Cardiac muscle cell (in vitro differentiated cells and primary cell): ENCODE measurements around the gene KRTAP10-8. TPM values are rescaled to one million over a fixed set of nuclear protein-coding genes. Genes with fewer than 3 reads are reported as not detected.

ENCODE experiments used
- DNase-seq, 2 donors: peaks; one replicate each; pipeline versions ENCODE4 v3.0.0 to v3.0.0-alpha.2; 2010 to 2017; ENCODE audit warnings: low read depth in 1 of 2, low spot score in 1 of 2
- H3K27ac ChIP-seq: fragments of 200-600 bp; sonication (generic); 2 replicates; pipeline ENCODE4 v1.5.1; 2016
- H3K27me3 ChIP-seq: fragments of 200-600 bp; sonication (generic); 2 replicates; pipeline ENCODE4 v1.6.0; 2016; ENCODE audit warnings: control low read depth
- H3K36me3 ChIP-seq: fragments of 200-600 bp; sonication (generic); 2 replicates; pipeline ENCODE4 v1.5.1; 2016; ENCODE audit warnings: control low read depth
- H3K4me1 ChIP-seq: fragments of 200-600 bp; sonication (generic); 2 replicates; pipeline ENCODE4 v1.8.1; 2017; ENCODE audit warnings: low read depth, mild to moderate bottlenecking, mixed run types
- H3K4me3 ChIP-seq: fragments of 200-600 bp; sonication (generic); 2 replicates; pipeline ENCODE4 v1.5.1; 2016; ENCODE audit warnings: mild to moderate bottlenecking
- H3K9me3 ChIP-seq: fragments of 200-600 bp; sonication (generic); 2 replicates; pipeline ENCODE4 v1.5.1; 2017; ENCODE audit warnings: low read depth, mild to moderate bottlenecking, control low read depth
- polyA plus RNA-seq: library from polyadenylated mRNA; unstranded; fragments of >200 nt; fragmentation: Nextera tagmentation; extraction: Ambion mirVana; gene quantifications from 2 replicates; pipeline ENCODE4 v1.2.1, GENCODE V29; 2016
- total RNA-seq: library from RNA; depleted of rRNA; stranded (reverse); fragments of >200 nt; gene quantifications from 2 replicates; pipeline ENCODE4 v1.2.3, GENCODE V29; 2016
- TF ChIP-seq, protein P1 (sequence below): IDR thresholded peaks from 2 replicates; pipeline ENCODE4 v1.5.1; 2012; ENCODE audit warnings: low read depth, mild to moderate bottlenecking, low read length

The KRTAP10-8 gene, protein sequence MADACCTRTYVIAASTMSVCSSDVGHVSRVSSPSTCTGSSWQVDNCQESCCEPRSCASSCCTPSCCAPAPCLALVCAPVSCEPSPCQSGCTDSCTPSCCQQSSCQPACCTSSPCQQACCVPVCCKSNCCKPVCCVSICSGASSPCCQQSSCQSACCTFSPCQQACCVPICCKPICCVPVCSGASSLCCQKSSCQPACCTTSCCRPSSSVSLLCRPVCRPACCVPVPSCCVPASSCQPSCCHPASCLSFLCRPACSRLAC
- total RNA-seq (not detected in 2 replicates), polyA plus RNA-seq (not detected in 2 replicates)

DNA sequence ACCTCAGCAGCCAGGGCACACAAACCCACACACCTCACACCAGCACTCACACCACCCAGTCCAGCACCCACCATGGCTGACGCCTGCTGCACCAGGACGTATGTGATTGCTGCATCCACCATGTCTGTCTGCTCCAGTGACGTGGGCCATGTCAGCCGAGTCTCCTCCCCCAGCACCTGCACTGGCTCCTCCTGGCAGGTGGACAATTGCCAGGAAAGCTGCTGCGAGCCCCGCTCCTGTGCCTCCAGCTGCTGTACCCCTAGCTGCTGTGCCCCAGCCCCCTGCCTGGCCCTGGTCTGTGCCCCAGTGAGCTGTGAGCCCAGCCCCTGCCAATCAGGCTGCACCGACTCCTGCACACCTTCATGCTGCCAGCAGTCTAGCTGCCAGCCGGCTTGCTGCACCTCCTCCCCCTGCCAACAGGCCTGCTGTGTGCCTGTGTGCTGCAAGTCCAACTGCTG, at the start of gene KRTAP10-8:
Gene KRTAP10-8 (plus strand): TSS at position 51 of the 458 bp plus-strand sequence. CDS start 22 bp downstream, at position 73.
- TF ChIP-seq, protein P1, sequence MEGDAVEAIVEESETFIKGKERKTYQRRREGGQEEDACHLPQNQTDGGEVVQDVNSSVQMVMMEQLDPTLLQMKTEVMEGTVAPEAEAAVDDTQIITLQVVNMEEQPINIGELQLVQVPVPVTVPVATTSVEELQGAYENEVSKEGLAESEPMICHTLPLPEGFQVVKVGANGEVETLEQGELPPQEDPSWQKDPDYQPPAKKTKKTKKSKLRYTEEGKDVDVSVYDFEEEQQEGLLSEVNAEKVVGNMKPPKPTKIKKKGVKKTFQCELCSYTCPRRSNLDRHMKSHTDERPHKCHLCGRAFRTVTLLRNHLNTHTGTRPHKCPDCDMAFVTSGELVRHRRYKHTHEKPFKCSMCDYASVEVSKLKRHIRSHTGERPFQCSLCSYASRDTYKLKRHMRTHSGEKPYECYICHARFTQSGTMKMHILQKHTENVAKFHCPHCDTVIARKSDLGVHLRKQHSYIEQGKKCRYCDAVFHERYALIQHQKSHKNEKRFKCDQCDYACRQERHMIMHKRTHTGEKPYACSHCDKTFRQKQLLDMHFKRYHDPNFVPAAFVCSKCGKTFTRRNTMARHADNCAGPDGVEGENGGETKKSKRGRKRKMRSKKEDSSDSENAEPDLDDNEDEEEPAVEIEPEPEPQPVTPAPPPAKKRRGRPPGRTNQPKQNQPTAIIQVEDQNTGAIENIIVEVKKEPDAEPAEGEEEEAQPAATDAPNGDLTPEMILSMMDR: no peak
- H3K9me3 ChIP-seq: no peaks in the 10 kb centered on the region
- H3K27me3 ChIP-seq: no peaks in the 10 kb centered on the region
- no peak within 1 kb of the TSS for H3K27ac ChIP-seq
- no peak for DNase-seq
- H3K4me3 ChIP-seq: no peak within 1 kb of the TSS
- no peaks in the 10 kb centered on the region for H3K36me3 ChIP-seq
- H3K4me1 ChIP-seq: no peaks in the 10 kb centered on the region

DNA sequence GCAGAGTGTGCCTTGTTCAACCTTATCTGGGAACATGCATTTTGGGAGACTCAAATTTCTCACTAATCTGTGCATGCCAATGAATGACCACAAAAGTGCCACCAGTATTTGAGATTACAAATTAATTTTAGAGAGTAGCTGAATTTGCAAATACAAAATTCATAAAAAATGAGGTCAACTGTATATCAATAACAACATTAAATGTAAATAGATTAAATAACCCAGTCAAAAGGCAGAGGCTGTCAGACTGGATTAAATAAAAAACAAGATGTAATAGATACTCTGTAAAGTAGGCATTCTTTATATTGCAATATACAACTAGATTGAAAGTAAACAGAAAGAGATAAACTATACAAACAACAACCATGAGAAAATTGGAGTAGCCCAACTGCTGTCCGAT, 47.8 kb upstream of the KRTAP10-8 start:
- Histone ChIP-seq H3K9me3 (no peaks in the 10 kb centered on the region), H3K36me3 (no peaks in the 10 kb centered on the region), H3K4me1 (no peaks in the 10 kb centered on the region), H3K4me3 (no peak overlapping the region), H3K27ac (no peak overlapping the region), H3K27me3 (no peaks in the 10 kb centered on the region)
- TF ChIP-seq, protein P1: no peak
- no peak for DNase-seq

DNA sequence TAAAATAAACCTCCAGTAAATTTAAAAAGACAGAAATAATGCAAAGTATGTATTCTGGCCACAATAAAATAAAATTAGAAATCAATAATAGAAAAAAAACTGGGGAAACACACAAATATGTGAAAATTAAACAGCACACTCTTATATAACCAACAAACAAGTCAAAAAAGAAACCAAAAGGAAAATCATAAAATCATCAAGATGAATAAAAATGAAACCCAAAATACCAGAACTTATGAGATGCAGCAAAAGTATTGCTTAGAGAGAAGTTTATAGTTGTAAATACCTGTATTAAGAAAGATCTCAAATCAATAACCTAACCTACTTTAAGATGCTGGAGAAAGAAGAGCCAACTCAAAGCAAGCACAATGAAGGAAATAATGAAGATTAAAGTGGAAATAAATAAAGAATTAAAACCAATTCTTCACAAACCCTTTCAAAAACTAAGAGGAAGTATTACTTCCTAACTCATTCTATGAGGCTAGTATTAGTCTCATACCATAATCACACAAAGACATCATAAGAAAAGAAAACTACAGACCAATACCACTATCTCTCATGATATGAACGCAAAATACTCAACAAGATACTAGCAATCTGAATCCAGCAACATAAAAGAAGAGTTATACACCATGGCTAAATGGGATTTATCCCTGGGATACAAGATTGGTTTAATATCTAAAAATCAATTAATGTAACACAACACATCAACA, 46.8 kb upstream of the KRTAP10-8 start:
- Histone ChIP-seq H3K9me3 (no peaks in the 10 kb centered on the region), H3K27ac (no peak overlapping the region), H3K27me3 (no peaks in the 10 kb centered on the region), H3K4me3 (no peak overlapping the region), H3K36me3 (no peaks in the 10 kb centered on the region), H3K4me1 (no peaks in the 10 kb centered on the region)
- TF ChIP-seq, protein P1: no peak
- DNase-seq: no peak

DNA sequence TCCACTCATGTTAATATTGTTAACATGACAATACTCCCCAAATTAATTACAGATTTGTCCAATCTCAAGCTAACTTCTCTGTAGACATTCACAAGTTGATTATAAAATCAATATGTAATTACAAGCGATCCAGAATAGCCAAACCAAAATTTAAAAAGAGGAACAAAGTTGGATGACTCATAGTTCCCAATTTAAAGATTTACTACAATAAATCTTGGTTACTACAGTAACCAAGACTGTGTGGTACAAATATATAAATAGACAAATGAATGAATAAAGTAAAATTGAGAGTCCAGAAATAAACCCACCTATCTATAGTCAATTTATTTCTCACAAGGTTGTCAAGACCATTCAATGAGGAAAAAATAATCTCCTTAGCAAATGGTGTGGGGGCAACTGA, 45.5 kb upstream of the KRTAP10-8 start:
- Histone ChIP-seq H3K4me1 (no peaks in the 10 kb centered on the region), H3K9me3 (no peaks in the 10 kb centered on the region), H3K36me3 (no peaks in the 10 kb centered on the region), H3K4me3 (no peak overlapping the region), H3K27ac (no peak overlapping the region), H3K27me3 (no peaks in the 10 kb centered on the region)
- TF ChIP-seq, protein P1: no peak
- DNase-seq: no peak

DNA sequence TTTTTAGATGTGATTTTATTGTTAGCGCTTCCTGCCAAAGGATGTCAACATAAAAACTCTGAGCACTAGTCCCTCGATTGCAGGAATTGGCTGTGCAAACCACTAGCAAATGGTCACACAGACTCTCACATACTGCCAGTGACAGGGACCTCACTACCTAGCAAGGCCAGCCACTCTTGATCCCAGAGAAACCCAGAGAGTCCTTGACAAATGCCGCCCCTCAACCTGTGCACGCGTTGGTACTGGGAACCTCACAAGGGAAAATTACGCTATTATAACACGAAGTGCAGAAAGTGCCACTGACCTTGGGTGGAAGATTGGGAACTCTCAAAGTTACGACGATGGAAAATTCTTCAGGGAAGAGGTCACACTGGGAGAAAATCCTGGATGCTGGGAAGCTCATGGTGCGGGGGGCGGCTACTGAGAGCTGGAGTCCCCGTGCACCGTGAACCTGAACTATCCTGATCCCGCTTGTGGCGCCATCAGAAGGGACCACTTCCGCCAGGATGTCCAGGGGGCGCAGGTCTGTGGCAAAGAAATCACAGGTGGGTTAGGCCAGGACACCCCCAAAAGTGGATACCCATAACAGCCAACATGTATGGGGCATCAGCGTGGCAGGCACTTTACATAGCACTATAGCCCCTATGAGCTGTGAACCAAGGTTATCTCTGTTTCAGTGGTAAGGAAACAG, 44.3 kb upstream of the KRTAP10-8 start:
- TF ChIP-seq, protein P1: no peak
- Histone ChIP-seq H3K27ac (no peak overlapping the region), H3K4me3 (no peak overlapping the region), H3K9me3 (no peaks in the 10 kb centered on the region), H3K36me3 (no peaks in the 10 kb centered on the region), H3K27me3 (no peaks in the 10 kb centered on the region), H3K4me1 (no peaks in the 10 kb centered on the region)
- no peak for DNase-seq
